Cardiac muscle cell (in vitro differentiated cells and primary cell): Measurements from ENCODE around the gene PIK3C2G. TPM values are rescaled to one million over a fixed set of nuclear protein-coding genes. Genes with fewer than 3 reads are reported as not detected.
"Not testable (repeated sequence)": the region's sequence is repeated elsewhere in the genome, so short reads cannot be mapped to it uniquely, and the experiment has no call there.

ENCODE experiments used
- DNase-seq, 2 donors: peaks; one replicate each; pipeline versions ENCODE4 v3.0.0 to v3.0.0-alpha.2; 2010 to 2017; ENCODE audit warnings: low read depth in 1 of 2, low spot score in 1 of 2
- H3K27ac ChIP-seq: fragments of 200-600 bp; sonication (generic); 2 replicates; pipeline ENCODE4 v1.5.1; 2016
- H3K27me3 ChIP-seq: fragments of 200-600 bp; sonication (generic); 2 replicates; pipeline ENCODE4 v1.6.0; 2016; ENCODE audit warnings: control low read depth
- H3K36me3 ChIP-seq: fragments of 200-600 bp; sonication (generic); 2 replicates; pipeline ENCODE4 v1.5.1; 2016; ENCODE audit warnings: control low read depth
- H3K4me1 ChIP-seq: fragments of 200-600 bp; sonication (generic); 2 replicates; pipeline ENCODE4 v1.8.1; 2017; ENCODE audit warnings: low read depth, mild to moderate bottlenecking, mixed run types
- H3K4me3 ChIP-seq: fragments of 200-600 bp; sonication (generic); 2 replicates; pipeline ENCODE4 v1.5.1; 2016; ENCODE audit warnings: mild to moderate bottlenecking
- H3K9me3 ChIP-seq: fragments of 200-600 bp; sonication (generic); 2 replicates; pipeline ENCODE4 v1.5.1; 2017; ENCODE audit warnings: low read depth, mild to moderate bottlenecking, control low read depth
- polyA plus RNA-seq: library from polyadenylated mRNA; unstranded; fragments of >200 nt; fragmentation: Nextera tagmentation; extraction: Ambion mirVana; gene quantifications from 2 replicates; pipeline ENCODE4 v1.2.1, GENCODE V29; 2016
- total RNA-seq: library from RNA; depleted of rRNA; stranded (reverse); fragments of >200 nt; gene quantifications from 2 replicates; pipeline ENCODE4 v1.2.3, GENCODE V29; 2016
- TF ChIP-seq, protein P1 (sequence below): IDR thresholded peaks from 2 replicates; pipeline ENCODE4 v1.5.1; 2012; ENCODE audit warnings: low read depth, mild to moderate bottlenecking, low read length

PIK3C2G gene
- total and polyA plus RNA-seq, 2 experiments from 2014 or later = not detected

DNA sequence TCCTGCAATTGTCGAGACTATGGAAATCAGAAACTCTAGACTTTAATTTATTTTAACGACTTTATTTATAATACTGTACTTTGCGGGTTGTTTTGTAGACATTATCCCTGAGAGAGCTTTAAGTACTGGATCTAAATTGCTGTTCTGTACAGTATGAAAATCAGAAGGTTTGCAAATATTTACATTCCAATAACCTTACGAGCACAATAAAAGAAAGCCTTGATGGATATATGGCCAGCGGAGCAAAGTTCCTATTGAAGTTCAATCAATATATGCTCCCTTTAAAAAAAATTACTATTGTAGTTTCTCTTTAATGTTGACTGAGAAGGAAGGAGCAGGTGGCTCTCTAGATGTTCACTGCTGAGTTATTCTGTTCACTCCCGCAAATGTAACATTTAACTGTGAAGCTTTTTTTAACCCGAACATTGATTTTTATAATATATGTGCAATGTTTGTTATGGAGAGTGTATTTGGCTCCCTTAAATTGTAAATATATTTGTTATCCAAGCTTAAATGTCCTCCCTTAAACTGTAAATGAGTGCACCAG is 241.2 kb downstream of the PIK3C2G start:
- H3K4me1 ChIP-seq = no peaks in the 10 kb centered on the region
- no peaks in the 10 kb centered on the region for H3K9me3 ChIP-seq
- no peaks in the 10 kb centered on the region for H3K36me3 ChIP-seq
- H3K27ac ChIP-seq = no peak overlapping the region
- no peak for DNase-seq
- H3K4me3 ChIP-seq = no peak overlapping the region
- TF ChIP-seq, protein P1, sequence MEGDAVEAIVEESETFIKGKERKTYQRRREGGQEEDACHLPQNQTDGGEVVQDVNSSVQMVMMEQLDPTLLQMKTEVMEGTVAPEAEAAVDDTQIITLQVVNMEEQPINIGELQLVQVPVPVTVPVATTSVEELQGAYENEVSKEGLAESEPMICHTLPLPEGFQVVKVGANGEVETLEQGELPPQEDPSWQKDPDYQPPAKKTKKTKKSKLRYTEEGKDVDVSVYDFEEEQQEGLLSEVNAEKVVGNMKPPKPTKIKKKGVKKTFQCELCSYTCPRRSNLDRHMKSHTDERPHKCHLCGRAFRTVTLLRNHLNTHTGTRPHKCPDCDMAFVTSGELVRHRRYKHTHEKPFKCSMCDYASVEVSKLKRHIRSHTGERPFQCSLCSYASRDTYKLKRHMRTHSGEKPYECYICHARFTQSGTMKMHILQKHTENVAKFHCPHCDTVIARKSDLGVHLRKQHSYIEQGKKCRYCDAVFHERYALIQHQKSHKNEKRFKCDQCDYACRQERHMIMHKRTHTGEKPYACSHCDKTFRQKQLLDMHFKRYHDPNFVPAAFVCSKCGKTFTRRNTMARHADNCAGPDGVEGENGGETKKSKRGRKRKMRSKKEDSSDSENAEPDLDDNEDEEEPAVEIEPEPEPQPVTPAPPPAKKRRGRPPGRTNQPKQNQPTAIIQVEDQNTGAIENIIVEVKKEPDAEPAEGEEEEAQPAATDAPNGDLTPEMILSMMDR = no peak
- H3K27me3 ChIP-seq = no peaks in the 10 kb centered on the region

DNA sequence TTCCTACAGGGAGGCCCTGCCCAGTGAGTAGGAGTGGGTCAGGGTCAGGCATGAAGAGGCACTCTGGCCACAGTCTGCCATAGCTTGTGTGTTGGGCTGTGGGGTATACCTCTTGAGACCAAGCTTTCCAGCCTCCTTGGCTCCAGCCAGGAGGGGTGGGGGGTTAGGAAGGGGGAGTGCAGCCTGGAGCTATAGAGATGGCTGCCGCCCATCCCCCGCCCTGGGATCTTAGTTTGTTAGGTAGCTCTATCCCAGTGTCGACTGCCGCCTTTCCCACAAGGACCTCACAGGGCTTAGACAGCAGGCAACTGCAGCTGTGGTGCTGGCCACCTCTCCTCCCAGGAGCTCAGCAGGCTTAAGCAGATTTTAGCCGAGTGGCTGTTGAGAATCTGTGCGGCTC is 260.1 kb downstream of the PIK3C2G start:
- H3K4me3 ChIP-seq = no peak overlapping the region
- H3K4me1 ChIP-seq = no peaks in the 10 kb centered on the region
- TF ChIP-seq, protein P1 = no peak
- H3K27me3 ChIP-seq = no peaks in the 10 kb centered on the region
- no peaks in the 10 kb centered on the region for H3K36me3 ChIP-seq
- no peak overlapping the region for H3K27ac ChIP-seq
- H3K9me3 ChIP-seq = no peaks in the 10 kb centered on the region
- no peak for DNase-seq

DNA sequence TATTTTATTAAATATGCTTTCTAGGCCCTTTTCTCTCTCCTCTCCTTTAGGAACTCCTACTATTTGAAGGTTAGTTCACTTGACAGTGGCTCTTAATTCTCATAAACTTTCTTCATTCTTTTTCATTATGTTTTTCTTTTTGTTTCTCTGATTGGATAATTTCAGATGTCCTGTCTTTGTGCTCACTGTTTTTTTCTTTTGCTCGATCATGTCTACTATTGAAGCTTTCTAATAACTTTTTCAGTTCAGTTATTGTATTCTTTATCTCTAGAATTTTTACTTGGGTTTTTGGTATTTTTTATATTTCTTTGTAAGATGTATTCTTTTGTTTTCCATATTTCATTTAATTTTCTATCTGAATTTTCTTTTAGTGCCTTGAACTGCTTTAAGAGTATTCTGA is 261.5 kb downstream of the PIK3C2G start:
- no peaks in the 10 kb centered on the region for H3K9me3 ChIP-seq
- H3K27ac ChIP-seq = no peak overlapping the region
- H3K36me3 ChIP-seq = no peaks in the 10 kb centered on the region
- no peak for DNase-seq
- no peak overlapping the region for H3K4me3 ChIP-seq
- TF ChIP-seq, protein P1 = no peak
- no peaks in the 10 kb centered on the region for H3K27me3 ChIP-seq
- no peaks in the 10 kb centered on the region for H3K4me1 ChIP-seq

DNA sequence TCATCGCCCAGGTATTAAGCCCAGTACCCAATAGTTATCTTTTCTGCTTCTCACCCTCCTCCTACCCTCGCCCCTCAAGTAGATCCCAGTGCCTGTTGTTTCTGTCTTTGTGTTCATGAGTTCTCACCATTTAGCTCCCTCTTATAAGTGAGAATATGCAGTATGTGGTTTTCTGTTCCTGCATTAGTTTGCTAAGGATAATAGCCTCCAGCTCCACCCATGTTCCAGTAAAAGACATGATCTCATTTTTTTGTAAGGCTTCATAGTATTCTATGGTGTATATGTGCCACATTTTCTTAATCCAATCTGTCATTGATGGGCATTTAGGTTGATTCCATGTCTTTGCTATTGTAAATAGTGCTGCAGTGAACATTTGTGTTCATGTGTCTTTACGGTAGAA is 281.2 kb downstream of the PIK3C2G start:
- H3K27ac ChIP-seq, H3K9me3 ChIP-seq, H3K27me3 ChIP-seq, H3K4me1 ChIP-seq, H3K36me3 ChIP-seq, DNase-seq, H3K4me3 ChIP-seq: not testable (repeated sequence)

DNA sequence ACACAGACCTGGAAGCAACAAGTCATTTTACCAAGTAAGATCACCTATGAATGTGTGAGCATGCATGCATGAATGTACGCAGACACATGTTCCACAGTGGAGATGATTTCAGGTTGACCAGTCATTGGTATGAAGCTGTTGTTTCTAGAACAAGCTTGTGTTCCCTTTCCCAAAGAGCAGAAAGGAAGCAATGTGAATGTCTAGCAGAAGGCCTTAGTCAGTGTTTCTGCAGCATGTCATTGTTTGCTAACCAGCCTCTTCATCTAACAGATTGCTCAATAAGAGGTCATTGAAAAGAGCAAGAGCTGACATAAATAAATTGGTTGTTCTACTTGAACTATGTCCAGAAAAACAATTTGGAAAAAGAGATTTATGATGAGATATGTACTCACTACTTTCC is 285.1 kb downstream of the PIK3C2G start:
- Histone ChIP-seq H3K27ac (no peak overlapping the region), H3K4me3 (no peak overlapping the region), H3K9me3 (no peaks in the 10 kb centered on the region), H3K27me3 (no peaks in the 10 kb centered on the region), H3K4me1 (no peaks in the 10 kb centered on the region), H3K36me3 (no peaks in the 10 kb centered on the region)
- TF ChIP-seq, protein P1 = no peak
- peak; percentile 13 to 70 for DNase-seq

DNA sequence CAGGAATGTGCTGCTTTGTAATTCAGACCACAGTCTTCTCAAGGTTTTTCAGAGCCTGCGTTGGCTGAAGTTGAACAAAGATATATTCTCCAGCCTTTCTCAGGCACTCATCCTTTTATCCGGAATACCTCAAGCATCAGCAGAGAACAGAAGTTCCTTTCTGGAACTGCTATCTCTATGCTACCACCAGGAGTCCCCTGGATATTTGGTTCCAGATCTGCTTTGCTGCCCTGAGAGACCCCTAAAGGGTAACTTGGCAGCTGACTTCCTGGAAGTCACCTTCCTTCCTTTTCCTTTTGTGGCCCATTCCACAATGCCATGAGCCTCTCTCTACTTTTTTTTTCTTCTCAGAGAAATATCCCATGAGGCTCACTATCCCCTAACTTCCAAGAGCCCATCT is 288.3 kb downstream of the PIK3C2G start:
- Histone ChIP-seq H3K27ac (no peak overlapping the region), H3K4me3 (no peak overlapping the region), H3K9me3 (no peaks in the 10 kb centered on the region), H3K36me3 (no peaks in the 10 kb centered on the region), H3K27me3 (no peaks in the 10 kb centered on the region), H3K4me1 (no peaks in the 10 kb centered on the region)
- TF ChIP-seq, protein P1 = peak; percentile 11
- DNase-seq = no peak
